SH-SY5Y (cell line): ENCODE measurements around the gene CCDC175.

Experiments used
- GATA2 ChIP-seq: IDR thresholded peaks from 2 replicates; pipeline ENCODE4 v1.6.1; 2011; ENCODE audit warnings: mild to moderate bottlenecking, low read depth, low read length
- GATA3 ChIP-seq: IDR thresholded peaks from 2 replicates; pipeline ENCODE4 v1.6.1; 2011; ENCODE audit warnings: low read depth, mild to moderate bottlenecking, low read length, moderate library complexity

- TF ChIP-seq GATA2 (peak; percentile 35; the same call in 1 of the 2 replicates), GATA3 (no peak)
Measured at GRCh38 chr14:59507063-59507751, 69.4 kb downstream of the CCDC175 start.
